Stimulated activated CD4-positive, alpha-beta T cell treated with anti-CD3 and anti-CD28 coated beads, Interleukin-2, amount 100 ng/mL, for 24 hours (primary cell): Measurements from ENCODE around the gene GNAI2.
"Not testable (repeated sequence)": the region's sequence is repeated elsewhere in the genome, so short reads cannot be mapped to it uniquely, and the experiment has no call there.

Experiments
- DNase-seq, 2 donors: peaks; one replicate each; pipeline ENCODE4 v3.0.0-alpha.2; 2020

GNAI2 gene

DNA sequence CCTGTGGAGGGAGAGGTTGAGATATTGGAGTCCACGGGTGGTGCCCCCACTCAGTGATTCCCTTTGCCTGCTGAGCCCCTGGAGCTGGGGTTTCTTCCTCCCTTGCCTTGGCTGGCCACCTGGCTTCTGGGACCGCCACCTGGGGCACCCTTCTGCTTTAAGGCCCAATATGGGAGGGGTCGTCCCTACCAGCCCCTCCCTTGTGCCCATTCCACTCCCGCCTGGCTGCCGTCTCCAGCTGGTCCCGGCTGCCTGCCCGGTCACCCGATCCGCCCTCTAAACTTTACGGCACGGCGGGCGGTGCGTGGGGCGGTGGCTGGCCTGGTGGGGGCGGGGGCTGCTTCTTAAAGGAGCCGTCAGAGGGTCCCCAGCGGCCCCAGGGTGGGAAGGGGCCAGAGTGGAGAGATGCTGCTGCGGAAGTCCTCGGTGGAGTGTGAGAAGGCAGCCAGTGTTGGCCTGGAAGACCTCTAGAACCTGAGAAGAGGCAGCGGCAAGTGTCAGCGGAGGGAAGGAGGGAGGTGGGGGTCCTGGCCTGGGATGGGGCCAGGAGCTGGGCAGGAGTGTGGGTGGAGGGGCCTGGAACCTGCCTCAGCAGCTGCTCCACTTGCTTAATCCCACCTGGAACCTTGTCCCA lies 31.4 kb downstream of the GNAI2 start:
- no peak for DNase-seq

DNA sequence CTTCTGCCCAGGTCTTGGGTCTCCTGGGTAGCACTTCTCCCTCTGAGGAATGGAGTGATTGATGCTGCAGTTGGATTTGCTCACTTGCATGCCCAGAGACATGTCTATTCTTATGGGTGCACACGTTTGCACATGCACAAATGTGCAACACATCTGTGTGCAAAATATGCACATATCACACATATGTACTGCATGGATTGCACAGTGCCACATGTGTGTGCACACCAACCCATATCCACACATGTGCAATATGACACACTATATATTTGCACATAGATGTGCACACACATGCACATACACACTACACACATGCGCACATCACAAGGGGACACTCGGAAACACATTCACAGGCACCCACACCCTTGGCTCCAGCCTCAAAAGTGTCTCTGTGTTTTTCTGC lies 32.3 kb downstream of the GNAI2 start:
- DNase-seq, result no peak

DNA sequence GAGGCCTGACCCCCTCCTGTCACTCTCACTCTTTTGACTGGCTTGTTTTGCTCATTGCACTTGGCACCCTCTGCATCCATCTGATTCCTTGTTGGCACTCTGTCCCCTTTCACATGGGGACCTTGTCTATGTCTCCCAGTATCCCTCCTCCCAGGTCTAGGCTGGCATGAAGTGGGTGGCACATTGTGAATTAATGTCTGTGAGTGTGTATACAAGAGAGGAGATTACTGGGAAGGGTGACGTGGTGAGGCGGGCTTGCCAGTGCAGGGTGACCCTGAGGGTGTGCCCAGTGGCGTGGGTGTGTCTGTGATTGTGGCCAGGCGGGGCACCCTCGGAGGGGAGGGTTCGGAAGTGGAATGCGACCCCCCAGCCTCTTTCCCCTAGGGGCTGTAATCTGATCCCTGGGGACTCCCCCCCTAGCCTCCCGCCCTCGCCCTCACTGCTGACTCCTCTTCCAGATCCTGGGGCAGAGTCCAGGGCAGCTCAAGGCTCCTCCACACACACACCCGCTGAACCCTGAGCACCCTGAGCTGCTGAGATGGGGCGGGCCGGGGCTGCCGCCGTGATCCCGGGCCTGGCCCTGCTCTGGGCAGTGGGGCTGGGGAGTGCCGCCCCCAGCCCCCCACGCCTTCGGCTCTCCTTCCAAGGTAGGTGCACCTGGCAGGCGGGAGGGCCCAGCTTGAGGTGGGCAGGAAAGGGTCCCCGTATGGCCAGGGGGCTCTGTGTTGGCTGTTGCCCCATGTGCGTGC lies 32.9 kb downstream of the GNAI2 start, which contains the start of gene SEMA3B:
SEMA3B (plus strand) TSS at position 445 of the 749 bp plus-strand sequence; CDS start at position 539, 94 bp downstream.
- no peak for DNase-seq

DNA sequence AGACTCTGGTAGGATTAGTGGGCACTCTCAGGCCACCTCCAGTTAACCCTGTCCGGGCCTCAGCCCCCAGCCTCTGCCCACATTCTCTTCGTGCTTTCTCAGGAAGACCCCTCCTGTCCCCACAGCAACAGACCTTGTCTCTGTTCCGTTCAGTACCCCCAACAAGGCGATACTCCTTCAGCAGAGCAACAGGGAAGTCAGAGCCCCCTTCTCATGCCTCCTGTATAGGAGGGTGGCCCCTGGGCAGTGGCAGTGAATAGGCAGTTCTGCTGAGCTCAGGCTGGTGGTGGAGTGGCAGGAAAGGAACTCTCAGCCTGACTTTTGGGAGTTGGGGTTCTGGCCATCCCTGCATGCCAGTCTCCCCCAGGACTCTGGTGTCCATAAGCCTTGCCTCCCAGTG lies 33.5 kb downstream of the GNAI2 start:
- no peak for DNase-seq

DNA sequence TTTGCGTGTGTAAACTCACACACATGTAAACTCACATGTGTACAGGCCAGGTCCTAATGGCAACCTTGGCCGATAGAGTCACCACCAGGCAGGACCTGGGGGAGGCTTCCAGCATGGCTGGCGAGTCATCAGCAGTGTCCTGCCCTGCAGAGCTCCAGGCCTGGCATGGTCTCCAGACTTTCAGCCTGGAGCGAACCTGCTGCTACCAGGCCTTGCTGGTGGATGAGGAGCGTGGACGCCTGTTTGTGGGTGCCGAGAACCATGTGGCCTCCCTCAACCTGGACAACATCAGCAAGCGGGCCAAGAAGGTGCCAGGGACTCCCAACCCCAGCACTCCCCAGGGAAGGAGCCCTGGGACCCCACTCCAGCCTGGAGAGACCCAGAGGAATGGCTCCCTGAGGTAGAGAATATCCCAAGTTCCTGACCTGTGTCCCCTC lies 34.0 kb downstream of the GNAI2 start:
- no peak for DNase-seq

DNA sequence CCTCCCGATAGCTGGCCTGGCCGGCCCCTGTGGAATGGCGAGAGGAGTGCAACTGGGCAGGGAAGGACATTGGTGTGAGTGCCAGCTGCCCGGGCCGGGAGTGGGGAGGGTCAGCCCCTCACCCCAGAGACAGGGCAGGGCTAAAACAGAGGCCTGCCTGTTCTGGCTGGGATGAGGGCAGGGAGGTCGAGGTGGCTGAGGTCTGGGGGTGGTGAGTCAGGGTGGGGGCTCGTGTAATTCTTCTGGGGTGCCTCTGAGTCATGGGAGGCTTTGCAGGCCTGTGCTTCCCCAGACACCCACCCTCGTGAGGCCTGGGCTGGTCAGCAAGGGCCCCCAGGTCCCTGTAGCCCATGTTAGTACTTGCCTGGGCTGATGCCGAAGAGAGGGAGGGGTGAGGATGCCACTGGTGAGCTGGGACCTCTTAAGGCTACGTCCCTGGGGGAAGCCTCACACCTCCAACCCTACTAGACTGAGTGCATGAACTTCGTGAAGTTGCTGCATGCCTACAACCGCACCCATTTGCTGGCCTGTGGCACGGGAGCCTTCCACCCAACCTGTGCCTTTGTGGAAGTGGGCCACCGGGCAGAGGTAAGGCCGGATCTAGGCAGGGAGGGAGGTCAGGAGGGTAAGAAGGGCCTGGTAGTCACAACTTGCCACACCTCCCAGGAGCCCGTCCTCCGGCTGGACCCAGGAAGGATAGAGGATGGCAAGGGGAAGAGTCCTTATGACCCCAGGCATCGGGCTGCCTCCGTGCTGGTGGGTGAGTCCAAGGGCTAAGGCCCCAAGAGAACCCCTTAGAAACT lies 34.6 kb downstream of the GNAI2 start:
- DNase-seq, result no peak

DNA sequence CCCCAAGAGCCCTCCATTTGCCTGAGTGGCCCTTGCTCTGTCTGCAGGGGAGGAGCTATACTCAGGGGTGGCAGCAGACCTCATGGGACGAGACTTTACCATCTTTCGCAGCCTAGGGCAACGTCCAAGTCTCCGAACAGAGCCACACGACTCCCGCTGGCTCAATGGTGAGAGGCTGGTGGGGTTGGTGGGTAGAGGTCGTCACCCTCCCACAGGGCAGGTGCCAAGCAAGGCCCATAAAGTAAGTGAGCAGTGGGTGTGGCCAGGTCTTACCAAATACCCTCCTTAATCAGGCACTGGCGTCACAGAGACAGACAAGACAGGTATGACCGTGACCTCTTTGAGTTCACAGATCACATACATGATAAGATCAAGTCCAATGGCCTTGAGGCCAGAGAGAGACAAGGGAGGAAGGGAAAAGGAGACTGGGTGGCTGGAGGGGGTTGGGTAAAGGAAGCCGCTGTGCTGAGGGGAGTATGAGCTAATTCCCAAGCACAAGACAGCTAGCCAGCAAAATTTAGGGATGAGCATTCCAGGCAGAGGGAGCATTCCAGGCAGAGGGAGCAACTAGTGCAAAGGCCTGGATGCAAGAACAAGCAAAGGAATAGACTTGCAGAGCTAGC lies 35.4 kb downstream of the GNAI2 start:
- no peak for DNase-seq

DNA sequence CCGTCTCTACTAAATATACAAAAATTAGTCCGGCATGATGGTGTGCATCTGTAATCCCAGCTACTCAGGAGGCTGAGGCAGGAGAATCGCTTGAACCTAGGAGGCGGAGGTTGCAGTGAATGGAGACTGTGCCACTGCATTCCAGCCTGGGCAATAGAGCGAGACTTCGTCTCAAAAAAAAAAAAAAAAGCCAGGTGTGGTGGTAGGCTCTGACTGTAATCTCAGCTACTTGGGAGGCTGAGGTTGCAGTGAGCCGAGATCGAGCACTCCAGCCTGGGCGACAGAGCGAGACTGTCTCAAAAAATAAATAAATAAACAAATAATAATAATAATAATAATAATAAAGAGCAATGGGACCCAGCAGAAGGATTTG lies 36.5 kb downstream of the GNAI2 start:
- not testable (repeated sequence) for DNase-seq

DNA sequence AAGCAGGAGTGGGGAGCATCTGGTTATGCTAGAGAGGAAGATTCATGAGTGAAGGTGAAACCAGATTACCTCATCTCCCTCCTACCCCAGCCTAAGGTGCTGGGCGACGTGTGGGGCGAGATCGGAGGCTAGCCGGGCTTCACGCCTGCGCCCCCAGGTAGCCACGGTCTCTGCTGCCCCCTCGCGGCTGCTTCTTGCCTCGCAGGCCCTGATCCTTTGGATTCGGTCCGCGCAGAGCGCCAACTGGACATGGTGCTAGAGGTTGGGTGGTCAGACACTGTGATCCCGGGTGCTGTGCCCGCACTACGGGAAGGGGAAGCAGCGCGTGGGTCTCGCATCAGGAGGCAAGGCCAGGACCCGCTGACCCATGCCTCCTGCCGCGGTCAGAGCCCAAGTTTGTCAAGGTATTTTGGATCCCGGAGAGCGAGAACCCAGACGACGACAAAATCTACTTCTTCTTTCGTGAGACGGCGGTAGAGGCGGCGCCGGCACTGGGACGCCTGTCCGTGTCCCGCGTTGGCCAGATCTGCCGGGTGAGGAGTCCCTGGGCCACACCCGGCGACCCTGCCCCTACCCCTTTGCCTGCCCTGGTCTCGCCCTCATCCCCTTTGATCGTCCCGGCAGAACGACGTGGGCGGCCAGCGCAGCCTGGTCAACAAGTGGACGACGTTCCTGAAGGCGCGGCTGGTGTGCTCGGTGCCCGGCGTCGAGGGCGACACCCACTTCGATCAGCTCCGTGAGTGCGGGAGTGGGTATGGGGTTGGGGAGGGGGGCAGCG lies 37.1 kb downstream of the GNAI2 start:
- peak; percentile 94 to 95 for DNase-seq

DNA sequence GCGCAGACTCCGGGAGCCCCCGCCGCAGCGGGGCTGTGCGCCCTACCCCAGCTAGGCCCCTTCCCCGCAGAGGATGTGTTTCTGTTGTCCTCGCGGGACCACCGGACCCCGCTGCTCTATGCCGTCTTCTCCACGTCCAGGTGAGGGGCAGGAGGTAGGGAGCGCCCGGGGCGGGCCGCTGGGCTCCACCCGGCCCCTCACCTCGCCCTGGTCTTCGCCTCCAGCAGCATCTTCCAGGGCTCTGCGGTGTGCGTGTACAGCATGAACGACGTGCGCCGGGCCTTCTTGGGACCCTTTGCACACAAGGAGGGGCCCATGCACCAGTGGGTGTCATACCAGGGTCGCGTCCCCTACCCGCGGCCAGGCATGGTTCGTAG lies 37.7 kb downstream of the GNAI2 start:
- no peak for DNase-seq

DNA sequence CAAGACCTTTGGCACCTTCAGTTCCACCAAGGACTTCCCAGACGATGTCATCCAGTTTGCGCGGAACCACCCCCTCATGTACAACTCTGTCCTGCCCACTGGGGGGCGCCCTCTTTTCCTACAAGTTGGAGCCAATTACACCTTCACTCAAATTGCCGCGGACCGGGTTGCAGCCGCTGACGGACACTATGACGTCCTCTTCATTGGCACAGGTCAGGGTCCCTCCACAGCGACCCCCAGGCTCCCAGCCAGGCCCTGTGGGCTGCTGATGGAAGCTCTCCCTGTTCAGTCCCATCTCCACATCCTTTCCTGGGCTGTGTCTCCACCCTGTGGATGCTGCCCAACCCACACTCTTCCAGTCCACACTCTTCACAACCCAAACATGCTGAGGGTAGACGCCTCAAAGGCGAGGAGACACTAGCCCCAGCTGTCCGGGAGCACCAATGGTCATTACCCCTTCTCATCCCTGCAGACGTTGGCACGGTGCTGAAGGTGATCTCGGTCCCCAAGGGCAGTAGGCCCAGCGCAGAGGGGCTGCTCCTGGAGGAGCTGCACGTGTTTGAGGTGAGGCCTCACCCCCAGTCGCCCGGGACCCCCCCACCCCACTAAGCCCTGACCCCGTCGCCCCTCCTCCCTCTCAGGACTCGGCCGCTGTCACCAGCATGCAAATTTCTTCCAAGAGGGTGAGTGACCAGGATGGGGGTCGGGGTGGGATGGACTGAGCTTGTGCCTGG lies 38.5 kb downstream of the GNAI2 start:
- peak; percentile 81 to 84 for DNase-seq

DNA sequence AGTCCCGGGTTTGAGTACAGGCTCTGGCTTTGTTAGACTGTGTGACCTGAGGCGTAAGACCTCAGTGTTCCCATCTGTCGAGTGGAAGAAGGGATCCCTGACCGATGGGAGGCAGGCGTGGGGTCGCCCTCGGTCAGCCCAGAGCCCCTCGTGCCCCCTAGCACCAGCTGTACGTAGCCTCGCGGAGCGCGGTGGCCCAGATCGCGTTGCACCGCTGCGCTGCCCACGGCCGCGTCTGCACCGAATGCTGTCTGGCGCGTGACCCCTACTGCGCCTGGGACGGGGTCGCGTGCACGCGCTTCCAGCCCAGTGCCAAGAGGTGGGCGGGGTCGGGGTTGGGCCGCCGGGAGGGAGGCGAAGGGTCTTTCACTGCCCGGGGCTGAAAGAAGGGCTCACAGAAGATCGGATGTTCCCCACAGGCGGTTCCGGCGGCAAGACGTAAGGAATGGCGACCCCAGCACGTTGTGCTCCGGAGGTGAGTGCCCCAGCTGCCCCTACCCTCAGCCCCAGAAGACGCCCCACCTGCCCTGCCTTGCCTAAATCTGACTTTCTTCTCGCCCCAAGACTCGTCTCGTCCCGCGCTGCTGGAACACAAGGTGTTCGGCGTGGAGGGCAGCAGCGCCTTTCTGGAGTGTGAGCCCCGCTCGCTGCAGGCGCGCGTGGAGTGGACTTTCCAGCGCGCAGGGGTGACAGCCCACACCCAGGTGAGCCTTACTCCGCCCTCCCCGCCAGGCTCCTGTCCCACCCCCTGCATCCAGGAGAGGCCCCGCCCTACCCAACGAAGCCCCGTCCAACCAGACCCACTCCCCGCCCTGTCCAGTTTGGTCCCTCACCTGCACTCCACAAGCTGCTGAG lies 39.4 kb downstream of the GNAI2 start:
- no peak for DNase-seq

DNA sequence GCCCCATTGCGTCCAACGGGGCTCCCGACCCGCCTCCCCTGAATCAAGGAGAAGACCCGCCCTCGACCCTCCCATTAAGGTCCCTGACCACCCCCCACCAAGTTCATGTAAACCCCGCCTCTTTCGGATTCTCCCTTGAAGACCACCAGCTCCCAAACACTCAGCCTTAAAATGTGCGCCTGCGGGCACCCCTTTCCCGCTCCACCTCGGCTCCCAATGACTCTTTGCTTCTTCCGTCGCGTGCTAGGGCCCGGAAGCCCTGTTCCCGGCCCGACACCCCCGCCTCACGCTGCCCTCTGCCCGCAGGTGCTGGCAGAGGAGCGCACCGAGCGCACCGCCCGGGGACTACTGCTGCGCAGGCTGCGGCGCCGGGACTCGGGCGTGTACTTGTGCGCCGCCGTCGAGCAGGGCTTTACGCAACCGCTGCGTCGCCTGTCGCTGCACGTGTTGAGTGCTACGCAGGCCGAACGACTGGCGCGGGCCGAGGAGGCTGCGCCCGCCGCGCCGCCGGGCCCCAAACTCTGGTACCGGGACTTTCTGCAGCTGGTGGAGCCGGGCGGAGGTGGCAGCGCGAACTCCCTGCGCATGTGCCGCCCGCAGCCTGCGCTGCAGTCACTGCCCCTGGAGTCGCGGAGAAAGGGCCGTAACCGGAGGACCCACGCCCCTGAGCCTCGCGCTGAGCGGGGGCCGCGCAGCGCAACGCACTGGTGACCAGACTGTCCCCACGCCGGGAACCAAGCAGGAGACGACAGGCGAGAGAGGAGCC lies 40.2 kb downstream of the GNAI2 start:
- peak; percentile 35 to 50 for DNase-seq

DNA sequence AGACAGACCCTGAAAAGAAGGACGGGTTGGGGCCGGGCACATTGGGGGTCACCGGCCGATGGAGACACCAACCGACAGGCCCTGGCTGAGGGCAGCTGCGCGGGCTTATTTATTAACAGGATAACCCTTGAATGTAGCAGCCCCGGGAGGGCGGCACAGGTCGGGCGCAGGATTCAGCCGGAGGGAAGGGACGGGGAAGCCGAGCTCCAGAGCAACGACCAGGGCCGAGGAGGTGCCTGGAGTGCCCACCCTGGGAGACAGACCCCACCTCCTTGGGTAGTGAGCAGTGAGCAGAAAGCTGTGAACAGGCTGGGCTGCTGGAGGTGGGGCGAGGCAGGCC lies 40.7 kb downstream of the GNAI2 start:
- no peak for DNase-seq

DNA sequence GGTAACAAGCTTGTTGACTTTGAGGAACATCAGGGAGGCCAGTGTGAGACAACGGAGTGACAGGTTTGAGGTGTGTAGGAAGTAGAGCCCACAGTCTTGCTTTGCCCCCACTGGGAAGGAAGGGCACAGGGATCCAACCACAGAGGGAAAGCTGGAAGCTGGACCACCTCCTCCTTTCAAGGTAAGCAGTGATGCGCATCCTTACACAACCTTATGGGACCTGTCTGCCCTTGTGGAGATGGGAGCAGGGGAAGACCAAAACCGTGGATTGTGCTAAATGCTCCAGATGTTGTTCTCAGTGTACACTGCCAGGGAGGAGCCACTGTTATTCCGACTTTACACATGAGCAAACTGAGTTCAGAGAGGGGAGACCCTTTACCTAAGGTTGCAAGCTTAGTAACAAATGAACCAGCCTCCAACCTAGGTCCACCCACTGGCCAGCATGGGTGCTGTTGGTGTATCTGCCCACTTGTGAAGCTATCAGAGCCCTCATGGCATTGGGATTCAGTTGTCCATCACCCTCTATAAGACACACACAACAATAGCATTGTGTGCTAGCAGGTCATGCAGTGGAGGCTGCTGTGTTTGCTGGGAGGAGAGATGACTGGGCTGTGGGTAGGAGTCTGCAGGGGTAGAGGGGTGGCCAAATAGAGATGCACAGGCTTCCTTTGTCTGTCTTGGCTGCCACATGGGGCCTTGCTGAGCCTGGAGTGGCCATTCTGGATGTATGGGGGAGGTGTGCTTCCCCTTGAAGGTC lies 42.3 kb downstream of the GNAI2 start:
- no peak for DNase-seq

DNA sequence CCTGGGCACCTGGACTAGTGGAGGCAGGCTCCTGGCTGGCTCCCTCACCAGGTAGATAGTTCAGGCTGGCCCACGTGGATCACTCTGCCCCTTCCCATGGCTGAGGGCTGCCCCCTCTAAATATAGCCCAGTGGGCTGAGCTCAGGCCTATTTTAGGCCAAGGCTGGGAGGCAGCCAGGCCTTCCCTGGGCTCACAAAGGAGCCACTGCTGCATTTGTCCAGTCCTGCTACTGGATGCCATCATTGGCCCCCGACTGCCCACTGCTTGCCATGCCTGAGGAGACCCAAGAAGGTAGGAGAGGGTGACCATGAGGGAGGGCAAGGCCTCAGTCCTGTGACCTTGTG lies 42.8 kb downstream of the GNAI2 start, which contains the start of gene LSMEM2:
LSMEM2 (plus strand) TSS at position 208 of the 345 bp plus-strand sequence; CDS start at position 235, 27 bp downstream.
- DNase-seq, result no peak

DNA sequence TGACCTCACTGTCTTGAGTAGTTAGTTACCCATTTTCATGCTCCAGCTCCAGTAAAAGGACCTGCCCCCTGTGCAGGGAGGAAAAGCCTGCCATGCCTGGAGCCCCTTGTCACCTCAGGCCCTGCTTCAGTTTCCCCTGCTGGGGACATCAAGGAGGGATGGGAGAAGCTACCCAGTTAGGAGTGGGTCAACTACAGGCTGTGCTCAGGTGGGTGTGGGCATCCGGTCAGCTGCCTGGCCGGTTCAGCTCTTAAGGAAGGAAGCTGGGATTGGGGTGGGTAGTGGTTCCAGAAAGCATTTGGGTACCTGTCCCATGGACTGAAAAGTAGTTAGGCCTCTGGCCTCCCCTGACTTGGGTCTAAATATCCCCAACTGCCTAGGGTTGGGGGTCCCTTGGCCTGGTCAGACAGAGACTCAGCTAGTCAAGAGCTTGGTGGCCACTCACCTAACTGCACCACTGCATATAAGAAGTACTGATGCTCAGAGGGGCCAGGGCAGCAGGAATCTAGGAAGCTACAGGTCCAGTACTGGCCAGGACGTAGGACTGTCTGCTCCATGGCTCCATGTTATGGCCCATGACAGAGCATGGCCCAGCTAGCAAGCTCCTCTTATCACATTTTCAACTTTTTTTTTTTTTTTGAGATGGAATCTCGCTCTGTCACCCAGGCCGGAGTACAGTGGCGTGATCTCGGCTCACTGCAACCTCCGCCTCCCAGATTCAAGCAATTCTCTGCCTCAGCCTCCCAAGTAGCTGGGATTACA lies 43.4 kb downstream of the GNAI2 start:
- DNase-seq, result no peak

DNA sequence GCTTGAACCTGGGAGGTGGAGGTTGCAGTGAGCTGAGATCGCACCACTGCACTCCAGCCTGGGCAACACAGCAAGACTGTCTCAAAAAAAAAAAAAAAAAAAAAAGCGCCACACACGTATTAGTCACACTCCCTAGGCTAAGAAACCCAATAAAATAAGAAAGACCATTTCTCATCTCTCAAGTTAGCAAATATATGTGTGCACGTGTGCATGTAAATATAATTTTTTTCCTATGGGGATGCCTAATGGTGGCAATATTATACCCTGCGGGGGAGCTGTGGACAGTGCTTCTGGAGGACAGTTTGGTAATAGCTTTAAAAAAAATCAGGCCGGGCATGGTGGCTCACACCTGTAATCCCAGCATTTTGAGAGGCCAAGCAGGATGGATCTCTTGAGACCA lies 48.1 kb downstream of the GNAI2 start:
- DNase-seq, result not testable (repeated sequence)
